Amygdala (tissue), 56 donors: ENCODE data around the gene TRPV5.
"Not testable (repeated sequence)": the region's sequence is repeated elsewhere in the genome, so short reads cannot be mapped to it uniquely, and the experiment has no call there.

Experiments used
- DNase-seq, 56 donors: peaks; one replicate each; lab custom pipeline; 2025; lab: John Stamatoyannopoulos, UW

The TRPV5 gene

DNA sequence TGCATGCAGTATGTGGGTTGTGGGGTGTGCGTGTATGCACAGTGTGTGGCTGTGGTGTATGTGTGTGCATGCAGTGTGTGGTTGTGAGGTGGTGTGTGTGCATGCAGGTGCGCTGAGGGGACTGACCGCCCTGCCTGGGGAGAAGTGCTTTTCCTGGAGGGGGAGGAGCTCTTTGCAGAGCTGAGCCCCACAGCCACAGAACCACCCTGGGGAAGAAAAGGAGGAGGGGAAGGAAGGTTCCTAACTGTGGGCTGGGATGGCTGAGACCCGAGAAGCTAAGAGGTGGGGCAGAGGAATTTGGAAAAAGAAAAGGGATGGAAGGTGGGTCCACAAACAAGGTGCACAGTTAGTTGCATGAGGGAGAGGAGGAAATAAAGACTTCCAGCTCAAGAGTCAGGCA, at the start of gene TRPV5:
TRPV5 (minus strand) TSS at position 123 of the 400 bp plus-strand sequence. CDS start 287 bp downstream, outside the sequence.
- no peak for DNase-seq

DNA sequence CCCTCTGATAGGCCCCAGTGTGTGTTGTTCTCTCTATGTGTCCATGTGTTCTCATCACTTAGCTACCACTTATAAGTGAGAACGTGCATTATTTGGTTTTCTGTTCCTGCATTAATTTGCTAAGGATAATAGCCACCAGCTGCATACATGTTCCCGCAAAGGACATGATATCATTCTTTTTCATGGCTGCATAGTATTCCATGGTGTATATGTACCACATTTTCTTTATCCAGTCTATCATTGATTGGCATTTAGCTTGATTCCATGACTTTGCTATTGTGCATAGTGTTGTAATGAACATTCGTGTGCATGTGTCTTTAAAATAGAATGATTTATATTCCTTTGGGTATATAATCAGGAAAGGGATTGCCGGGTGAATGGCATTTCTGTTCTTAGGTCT, 44.9 kb upstream of the TRPV5 start:
- DNase-seq = not testable (repeated sequence)

DNA sequence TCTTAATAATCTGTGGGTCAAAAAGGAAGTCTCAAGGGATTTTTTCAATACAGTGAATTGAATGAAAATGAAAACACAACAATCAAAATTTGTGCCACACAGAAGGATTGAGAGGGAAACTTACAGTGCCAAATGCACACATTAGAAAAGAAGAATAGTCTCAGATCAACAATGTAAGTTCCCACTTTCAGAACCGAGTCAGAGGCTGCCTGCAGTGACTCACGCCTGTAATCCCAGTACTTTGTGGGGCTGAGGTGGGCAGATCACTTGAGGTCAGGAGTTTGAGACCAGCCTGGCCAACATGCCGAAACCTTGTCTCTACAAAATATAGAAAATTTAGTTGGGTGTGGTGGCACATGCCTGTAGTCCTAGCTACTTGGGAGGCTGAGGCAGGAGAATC, 41.1 kb upstream of the TRPV5 start:
- DNase-seq = no peak

DNA sequence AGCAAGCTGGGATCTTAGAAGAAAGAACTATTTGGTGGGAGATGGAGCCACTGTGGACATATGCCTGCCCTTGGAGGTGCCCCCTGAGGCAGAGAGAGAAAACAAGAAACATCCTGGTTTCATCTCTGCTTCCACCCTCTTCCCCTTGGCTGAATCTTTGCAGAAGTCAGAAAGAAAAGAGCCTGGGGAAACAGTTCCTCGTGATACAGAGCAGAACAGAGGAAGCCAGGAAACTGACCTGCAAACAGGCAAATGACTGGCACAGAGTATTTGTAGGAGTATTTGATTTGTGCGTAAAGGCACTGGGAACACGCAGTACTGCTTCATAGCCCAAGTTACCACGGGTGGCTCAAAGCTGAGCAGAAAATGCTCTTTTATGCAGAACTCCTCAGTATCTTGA, 35.6 kb upstream of the TRPV5 start:
- no peak for DNase-seq

DNA sequence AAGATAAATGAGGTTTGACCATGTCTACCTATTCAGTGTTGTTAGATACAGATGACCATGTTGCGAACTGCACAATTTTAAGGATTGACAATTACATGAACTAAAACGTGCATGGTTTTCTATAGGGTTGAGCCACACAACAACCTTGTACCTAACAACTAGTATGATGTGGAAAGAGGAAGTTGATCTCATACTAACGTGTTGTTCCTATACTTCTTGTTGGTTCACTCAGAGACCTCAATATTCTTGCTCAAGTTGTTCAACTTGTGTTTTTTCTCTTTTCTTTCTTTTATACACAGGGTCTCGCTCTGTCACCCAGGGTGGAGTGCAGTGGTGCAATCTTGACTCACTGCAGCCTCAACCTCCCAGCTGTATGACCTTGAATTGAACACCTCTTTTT, 34.7 kb upstream of the TRPV5 start:
- no peak for DNase-seq

DNA sequence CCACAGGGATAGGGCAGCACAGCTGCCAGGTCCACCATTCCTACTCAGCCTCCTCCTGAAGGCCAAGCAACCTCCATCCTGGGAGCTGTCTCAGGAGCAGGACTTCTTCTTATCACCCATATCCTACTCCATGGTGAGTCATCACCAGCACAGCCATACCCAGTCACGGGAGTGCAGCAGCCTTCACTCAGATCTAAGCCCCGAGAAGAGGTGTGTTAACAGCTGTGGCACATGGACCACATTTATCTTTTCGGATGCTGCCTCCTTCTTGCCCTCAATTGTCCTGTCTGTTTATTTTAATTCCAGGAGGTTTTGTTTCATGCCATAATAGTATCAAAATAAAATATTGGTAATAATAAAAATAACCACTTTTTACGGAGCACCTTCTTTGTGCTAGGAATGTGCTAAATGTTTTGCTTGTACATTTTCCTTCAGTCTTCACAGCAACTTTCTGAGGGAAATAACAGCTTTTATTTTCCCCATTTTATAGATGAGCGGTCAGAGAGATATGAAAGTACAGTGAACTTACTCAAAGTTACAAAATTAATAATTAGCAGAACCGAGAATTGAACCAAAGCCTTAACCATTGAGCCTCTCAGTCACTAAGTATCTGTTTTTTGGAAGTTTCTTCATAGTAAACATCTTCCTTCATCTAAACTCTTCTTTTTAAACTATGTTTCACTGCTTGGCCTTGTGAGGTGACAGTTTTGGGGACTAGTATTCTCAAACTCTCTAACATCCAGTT, 31.1 kb upstream of the TRPV5 start:
- DNase-seq = no peak

DNA sequence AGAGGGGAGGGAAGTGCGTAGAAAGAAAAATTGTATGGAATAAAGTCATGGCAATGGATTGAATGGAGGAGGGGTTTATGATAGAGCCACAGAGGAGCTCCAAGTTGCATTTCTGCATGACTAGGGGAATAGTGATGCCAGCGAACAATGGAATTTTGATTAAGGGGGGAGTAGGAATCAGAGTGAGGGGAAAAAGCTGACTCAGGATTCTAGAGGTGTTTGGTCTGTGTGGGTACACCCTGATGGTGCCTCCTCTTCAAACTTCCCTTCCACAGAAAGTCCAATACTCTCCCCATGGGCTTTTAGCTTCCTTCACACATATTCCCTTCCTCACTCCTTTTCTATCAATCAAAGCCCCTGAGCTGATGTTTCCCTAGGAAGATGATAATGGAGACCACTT, 30.4 kb upstream of the TRPV5 start:
- no peak for DNase-seq

DNA sequence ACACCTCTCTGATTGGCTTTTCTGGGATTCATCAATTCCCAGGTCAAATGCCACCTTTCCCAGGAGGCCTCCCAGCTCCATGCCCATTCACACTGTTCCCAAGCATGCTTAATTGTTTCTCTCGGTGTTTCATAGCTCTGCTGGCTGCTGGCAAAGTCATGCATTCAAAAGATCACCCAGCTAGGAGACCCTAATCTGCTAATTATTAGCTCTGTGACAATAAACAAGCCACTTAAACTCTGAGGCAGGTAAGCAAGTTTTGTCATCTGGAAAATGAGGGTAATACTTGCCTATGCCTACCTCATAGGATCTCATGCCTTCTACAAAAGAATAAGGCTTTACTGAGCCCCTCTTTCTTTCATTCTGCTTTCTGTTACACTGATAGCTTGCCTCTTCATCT, 29.4 kb upstream of the TRPV5 start:
- no peak for DNase-seq

DNA sequence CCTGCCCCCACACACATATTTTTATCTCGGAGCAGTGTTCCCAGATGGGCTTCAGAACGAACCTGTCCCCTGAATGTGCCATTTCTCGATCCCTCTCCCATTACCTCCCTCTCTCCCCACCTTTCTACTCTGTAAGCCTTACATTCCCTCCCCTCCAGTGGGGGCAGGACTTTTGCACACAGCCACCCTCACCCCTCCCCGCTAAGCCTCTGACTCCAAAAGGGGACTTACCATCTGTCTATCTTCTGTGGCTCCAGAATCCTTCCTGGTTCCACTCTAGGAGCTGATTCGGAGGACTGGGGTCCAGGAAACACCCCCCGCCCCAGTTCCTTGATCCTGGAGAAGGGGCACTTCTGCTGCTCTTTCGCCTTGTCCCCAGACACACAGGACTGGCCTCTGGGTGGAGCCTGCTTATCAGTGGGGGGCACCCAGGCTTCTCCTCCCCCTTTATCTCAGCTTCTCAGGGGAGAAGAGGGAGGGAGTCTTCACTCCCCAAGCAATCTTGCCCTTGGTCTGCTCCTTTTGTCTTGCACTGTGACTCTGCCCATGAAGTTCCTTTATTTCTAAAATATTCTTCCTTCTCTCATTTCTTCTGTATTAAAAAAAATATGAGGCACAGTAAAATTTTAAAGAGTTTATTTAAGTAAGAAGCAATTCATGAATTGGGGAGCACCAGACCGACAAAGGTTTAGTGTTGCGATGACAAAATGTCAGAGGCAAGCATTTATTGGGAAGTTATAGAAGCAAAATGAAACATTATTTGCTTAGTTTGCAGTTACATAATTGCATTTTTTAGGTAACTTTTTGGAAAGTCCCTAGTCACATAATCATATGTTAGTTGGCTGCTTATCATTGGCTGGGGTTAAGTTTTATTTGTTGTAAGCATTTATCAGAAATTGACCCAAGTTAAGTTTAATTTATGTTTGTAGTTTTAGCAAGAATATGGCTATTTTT, 28.7 kb upstream of the TRPV5 start, which contains the start of gene KEL:
KEL (minus strand) TSS at position 391 of the 954 bp plus-strand sequence; CDS start at position 234, 157 bp downstream.
- DNase-seq = no peak

DNA sequence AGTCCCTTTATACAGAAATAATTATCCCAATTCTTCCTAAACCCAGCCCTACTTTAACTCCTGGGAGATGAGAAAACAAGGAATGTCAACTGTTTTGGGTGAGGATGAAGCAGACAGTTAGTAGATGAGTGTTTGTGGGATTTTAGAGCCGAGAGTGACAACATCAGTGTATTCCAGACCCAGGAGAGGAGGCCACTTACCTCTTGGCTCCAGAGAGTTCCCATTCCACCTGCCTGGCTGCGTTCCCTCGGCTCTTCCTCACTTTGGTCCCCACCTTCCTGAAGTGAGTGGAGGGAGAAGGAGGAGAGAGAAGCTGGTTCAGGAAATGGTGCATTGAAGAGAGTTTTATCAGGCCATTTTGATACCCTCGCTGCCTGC, 28.0 kb upstream of the TRPV5 start:
- DNase-seq = no peak

DNA sequence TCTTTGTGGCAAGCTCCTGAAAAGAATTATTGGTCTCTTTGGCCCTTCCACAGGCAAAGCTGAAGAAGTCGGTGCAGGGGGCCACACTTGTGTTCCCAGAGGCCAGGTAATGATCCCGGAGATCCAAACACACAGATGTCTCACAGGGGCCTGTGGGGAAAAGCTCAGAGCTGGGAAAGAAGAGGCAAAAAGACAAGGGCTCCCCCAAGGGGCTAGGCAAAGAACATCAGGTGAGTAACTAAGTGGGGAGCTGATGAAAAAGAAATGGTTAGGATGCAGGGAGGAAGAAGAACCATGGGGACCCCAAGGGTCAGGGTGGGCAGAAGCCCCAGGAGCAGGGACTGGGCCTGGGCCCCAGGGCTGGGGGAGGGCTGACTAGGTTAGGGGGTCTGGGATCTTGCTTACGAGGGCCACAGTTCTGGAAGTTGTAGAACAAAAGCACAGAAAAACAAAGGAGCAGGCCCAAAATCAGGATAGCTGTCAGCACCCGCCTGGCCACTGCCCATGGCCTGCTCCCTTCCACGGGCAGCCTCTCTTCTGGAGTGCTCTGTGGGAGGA, 27.5 kb upstream of the TRPV5 start:
- no peak for DNase-seq

DNA sequence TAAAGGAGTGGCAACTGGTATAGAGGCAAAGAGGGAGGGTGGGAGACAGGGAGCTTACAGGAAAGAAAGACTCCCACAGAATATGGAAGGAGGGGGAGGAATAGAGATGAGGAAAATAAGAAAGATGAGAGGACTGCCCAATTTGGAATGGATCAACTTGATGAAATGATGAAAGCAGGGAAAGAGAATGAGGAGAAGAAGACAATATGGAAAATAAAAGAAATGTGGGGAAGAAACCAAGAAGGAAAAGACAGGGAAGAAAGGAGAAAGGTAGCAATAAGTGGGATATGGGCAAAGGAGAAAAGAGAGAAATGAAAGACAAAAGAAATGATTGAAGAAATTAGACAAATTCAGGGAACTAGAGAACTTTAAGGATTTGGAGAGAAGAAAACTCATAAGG, 25.7 kb upstream of the TRPV5 start:
- no peak for DNase-seq

DNA sequence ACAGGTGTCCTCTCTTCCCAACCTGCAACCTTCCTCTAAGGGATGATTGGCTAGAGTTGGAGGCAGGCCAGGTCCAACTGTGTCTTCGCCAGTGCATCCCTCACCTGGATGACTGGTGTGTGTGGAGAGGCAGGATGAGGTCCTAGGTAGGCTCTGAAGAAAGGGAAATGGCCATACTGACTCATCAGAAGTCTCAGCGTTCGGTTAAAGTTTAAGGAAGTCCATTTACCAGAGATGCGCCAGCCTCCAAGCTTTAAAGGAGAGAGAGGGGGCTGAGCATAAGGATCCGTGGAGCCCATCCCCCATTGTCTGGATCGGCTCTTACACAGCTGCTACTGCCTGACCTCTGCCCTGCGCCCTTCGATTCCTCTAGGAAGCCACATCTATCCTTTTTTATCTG, 24.2 kb upstream of the TRPV5 start:
- DNase-seq = no peak

DNA sequence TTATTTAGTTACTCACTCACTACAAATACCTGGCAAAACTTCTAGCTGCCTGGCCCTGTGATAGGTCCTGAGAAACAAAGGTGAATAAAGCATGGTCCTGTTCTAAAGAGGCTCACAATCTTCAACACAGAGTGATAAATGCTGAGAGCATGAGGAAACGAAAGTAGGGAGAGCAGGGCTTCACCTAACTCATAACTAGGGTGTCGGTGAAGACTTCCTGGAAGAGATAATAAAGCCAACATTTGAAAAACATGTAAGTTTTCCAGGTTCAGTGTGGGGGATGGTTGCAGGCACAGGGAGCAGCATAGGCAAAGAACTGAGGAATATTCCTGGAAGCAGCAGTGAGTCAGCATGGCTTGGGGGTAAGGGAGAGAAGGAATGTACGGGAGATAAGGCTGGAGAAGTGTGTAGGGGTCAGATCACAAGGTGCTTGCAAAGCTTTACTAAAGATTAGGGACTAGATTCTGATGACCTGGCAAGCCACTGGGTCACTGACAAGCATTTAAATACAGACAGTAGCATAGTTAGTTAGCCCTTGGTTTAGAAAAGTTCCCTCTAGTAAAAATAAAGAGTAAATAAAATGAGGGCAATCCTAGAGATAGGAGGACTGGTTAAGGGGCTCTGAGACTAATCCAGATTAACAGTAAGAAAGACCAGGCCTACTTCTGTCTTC, 23.5 kb upstream of the TRPV5 start:
- no peak for DNase-seq

DNA sequence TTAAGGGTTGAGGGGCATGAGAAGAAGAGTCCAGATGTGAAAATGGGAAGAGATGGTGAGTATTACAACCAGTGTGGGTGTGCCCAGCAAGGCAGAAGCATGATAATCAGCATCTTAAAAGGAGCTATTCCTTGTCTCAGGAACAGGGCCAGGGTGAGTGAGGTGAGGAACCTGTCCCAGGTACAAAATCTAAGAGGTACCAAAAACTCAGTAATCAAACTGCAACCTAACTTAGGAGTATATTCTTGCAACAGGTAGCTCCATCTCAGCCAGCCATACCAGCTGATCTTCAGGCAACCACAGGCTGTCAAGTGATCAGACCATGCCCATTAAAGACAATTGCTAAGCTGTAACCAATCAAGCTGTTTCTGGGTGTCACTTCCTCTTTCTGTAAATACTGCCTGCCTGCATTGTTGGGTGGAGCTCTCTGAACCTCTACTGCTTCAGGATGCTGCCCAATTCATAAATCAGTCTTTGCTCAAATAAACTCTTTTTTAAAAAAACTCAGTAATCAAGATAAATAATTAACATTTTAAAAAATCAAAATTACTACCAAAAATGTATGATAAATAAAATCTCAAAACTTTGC, 21.2 kb upstream of the TRPV5 start:
- DNase-seq = no peak

DNA sequence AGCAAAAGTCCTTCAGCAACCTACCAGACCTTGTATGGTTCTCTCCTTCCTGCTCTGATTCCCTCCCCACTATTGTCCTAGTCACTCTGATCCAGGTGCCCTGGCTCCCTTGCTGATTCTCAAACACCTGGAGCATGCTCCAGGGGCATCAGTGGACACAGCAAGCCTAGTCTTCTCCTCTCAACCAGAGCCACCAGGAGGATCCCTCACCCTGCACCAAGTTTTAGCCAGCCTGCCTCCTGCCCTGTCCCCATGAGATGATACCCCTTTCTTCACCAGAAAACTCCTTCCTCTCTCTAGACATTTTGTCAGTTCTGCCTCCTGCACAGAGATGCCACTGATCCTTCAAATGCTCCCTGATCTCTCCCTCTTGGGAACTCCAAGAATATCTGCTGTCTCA, 16.7 kb upstream of the TRPV5 start:
- no peak for DNase-seq

DNA sequence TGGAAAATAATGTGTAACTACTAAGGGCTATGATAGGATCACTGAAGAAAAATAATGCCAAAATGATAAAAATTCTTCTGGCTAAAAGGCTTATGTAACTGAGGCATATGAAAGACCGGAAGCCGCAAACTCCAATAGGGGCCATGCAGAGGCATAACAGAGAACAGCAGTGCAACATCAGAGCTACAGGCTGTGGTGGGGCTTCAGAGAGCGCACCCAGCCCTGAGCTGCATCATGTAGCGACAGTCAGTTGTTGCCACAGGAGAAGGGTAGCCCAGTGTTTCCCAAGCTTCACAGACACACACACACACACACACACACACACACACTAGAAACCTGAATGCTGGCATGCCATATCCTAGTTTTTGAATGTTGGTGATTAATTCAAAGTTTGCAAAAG, 15.1 kb upstream of the TRPV5 start:
- DNase-seq = no peak

DNA sequence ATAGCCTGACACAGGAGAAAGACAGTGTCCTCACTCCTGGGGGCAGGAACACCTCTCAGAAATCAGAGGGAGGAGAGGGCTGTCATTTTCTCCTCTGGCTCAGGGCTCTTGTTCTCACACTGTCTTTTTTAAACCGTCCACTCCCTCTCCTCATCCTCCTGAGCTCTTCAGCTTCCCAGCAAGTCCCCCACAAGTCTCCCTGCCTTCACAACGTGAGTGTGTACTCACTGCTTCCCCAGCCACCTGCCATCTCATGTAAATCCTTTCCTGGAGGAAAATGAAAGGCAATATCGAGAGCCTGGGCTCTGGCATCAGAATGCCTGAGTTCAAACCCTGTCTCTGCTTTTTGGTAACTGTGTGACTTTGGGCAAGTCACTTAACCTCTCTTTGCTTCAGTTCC, 11.5 kb upstream of the TRPV5 start:
- no peak for DNase-seq

DNA sequence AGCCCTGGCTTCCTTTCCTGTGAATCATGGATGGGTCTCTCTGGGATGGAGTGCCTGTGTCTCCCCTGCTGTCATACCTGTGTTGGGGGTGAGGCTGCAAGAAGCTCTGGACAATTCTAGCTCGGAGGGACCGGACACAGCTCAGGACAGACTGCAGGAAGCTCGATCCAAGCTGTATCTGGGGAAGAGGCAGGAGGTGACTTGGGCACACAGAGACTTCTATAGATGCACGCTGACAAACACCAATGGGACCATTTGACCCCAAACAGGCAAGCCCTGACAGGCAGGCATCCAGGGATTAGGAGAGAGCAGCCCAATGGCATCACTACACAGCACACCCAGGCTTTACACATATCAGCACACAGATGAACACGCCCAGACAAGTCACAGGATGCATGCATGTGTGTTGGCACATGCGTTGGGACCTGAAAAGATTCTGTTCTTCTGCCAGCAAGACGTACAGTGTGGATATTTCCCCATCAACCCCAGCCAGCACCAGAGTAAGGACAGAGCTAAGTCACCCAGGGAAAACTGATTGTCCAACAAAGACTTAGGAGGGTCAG, 10.2 kb upstream of the TRPV5 start:
- no peak for DNase-seq

DNA sequence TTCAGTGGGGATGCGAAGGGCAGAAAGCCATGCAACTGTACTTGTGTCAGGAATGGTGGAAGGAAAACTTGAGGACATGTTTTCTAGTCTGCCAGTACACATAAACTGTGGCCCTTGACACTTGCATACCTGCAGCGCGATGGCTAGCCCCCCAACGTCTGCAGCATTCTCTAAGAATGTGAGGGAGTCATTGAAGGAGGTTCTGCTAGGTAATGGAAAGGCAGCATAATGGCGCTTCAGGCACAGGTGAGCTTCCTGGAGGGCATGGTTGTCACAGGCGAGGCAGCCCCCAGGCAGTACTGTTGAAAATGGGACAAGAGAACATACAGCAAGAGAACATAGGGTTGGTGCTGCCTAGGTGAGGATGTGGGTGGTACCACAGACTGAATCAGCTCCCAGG, 9.2 kb upstream of the TRPV5 start:
- no peak for DNase-seq
